ENCODE data around the gene LALBA.

LALBA gene

DNA sequence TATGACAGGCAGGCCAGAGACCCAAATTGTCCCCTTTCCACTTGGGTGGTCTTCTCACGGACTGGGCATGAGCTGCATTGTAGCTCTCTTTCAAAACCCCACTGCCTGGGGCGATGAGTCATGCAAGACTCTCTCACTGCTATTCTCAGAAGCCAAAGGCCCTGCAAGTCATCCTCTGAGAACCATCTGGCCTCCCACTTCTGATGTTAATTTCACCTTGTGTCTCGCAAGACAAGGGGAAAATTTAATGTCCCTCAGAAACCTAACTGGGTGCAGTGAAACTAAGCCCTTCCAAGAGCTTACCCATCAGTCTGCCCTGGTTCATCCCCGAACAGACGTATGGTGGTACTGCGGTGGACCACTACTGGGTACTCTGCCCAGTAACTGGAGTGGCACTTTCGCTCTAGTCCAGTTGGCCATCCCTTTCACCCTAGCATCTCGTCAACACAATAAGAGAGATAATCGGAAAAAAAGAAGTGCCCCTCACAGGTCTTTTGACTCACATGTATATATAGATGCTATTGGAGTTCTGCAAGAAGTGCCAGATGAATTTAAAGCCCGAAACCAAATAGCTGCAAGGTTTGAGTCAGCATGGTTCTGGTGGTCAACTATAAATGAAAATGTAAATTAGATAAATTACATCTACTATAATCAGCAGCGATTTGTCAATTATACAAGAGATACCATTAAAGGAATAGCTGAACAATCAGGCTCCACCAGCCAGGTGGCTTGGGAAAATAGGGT is 31.3 kb upstream of the LALBA start:
- peaks cover 15% of the 10 kb centered on the region for H3K9me3 ChIP-seq (ENCODE audit: severe bottlenecking)
- no peaks in the 10 kb centered on the region for H3K27me3 ChIP-seq (ENCODE audit: insufficient read depth, low read depth, severe bottlenecking)
- no peak for DNase-seq
- no peaks in the 10 kb centered on the region for H3K36me3 ChIP-seq
- no peak overlapping the region for H3K27ac ChIP-seq
- no peak overlapping the region for H3K4me3 ChIP-seq (ENCODE audit: low read depth, low read length)
- TF ChIP-seq, protein P1, sequence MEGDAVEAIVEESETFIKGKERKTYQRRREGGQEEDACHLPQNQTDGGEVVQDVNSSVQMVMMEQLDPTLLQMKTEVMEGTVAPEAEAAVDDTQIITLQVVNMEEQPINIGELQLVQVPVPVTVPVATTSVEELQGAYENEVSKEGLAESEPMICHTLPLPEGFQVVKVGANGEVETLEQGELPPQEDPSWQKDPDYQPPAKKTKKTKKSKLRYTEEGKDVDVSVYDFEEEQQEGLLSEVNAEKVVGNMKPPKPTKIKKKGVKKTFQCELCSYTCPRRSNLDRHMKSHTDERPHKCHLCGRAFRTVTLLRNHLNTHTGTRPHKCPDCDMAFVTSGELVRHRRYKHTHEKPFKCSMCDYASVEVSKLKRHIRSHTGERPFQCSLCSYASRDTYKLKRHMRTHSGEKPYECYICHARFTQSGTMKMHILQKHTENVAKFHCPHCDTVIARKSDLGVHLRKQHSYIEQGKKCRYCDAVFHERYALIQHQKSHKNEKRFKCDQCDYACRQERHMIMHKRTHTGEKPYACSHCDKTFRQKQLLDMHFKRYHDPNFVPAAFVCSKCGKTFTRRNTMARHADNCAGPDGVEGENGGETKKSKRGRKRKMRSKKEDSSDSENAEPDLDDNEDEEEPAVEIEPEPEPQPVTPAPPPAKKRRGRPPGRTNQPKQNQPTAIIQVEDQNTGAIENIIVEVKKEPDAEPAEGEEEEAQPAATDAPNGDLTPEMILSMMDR (IDR thresholded peaks at IDR 0.05; ENCODE audit: low read depth, low read length) = no peak

DNA sequence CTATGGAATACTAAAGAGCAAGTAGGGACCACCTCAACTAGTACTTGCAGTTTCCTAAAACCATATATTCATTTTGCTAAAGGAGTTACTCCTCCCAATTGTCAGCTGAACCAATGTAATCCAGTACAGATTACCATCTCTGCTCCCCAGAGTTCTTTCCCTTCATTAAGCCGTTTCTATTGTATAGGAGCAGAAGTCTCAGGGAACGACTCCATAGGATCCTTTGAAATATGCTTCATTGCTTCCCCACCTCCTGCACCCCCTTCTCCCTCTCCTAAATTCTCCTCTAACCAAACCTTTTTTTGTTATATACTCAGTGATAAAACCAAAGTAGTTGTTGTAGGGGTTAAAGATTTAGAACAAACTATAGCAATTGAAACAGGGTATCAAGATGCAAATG is 30.7 kb upstream of the LALBA start:
- no peak overlapping the region for H3K27ac ChIP-seq
- TF ChIP-seq, protein P1 (IDR thresholded peaks at IDR 0.05; ENCODE audit: low read depth, low read length) = no peak
- H3K9me3 ChIP-seq (ENCODE audit: severe bottlenecking) = peaks cover 15% of the 10 kb centered on the region
- H3K27me3 ChIP-seq (ENCODE audit: insufficient read depth, low read depth, severe bottlenecking) = no peaks in the 10 kb centered on the region
- no peak for DNase-seq
- H3K4me3 ChIP-seq (ENCODE audit: low read depth, low read length) = no peak overlapping the region
- no peaks in the 10 kb centered on the region for H3K36me3 ChIP-seq

GRCh38 chr12:48592591-48593086 is 22.8 kb upstream of the LALBA start:
- no peak overlapping the region for H3K27ac ChIP-seq
- TF ChIP-seq, protein P1 (IDR thresholded peaks at IDR 0.05; ENCODE audit: low read depth, low read length) = no peak
- peaks cover 6% of the 10 kb centered on the region for H3K9me3 ChIP-seq (ENCODE audit: severe bottlenecking)
- no peak overlapping the region for H3K4me3 ChIP-seq (ENCODE audit: low read depth, low read length)
- H3K27me3 ChIP-seq (ENCODE audit: insufficient read depth, low read depth, severe bottlenecking) = peaks cover 23% of the 10 kb centered on the region
- no peaks in the 10 kb centered on the region for H3K36me3 ChIP-seq
- no peak for DNase-seq

DNA sequence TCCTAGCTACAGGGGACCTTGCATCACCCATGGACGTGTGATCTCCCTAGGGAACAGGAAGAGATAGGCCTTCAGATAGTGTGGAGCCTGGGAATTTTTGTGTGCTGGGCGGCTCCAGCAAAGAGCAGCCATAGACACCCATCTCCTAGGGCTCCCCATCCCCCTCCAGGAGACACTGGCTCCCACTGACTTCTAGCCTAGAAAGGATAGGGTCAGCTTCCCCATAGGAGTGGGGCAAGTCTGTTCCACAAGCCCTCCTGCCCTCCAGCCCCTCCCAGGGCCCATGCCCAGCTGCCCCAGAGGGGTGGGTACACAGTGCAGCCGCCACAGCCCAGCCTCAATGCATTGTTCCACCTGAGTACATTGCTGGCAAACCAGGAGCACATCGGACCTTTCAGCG is 16.5 kb upstream of the LALBA start:
- Histone ChIP-seq H3K27ac (no peak overlapping the region), H3K27me3 (ENCODE audit: insufficient read depth, low read depth, severe bottlenecking) (peaks cover 17% of the 10 kb centered on the region), H3K36me3 (no peaks in the 10 kb centered on the region), H3K4me3 (ENCODE audit: low read depth, low read length) (no peak overlapping the region), H3K9me3 (ENCODE audit: severe bottlenecking) (no peaks in the 10 kb centered on the region)
- TF ChIP-seq, protein P1 (IDR thresholded peaks at IDR 0.05; ENCODE audit: low read depth, low read length) = no peak
- DNase-seq = no peak

DNA sequence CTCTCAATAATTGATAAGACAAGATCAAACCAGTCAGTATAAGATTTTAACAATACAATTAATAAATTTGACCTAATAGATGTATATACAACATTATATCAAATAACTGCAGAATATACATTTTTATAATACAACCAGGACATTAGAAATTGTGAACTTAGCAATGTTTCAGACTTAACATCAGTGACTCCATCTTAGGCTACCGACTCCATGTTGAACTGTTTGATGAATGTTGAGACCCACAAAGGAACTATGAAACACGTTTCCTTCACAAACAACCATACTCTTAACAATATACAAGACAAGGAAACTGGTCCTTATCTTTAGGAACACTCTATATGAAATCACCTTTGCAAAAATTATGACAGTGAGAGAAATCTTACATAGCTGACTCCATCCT is 13.9 kb upstream of the LALBA start:
- no peaks in the 10 kb centered on the region for H3K36me3 ChIP-seq
- no peak overlapping the region for H3K27ac ChIP-seq
- peaks cover 17% of the 10 kb centered on the region for H3K27me3 ChIP-seq (ENCODE audit: insufficient read depth, low read depth, severe bottlenecking)
- TF ChIP-seq, protein P1 (IDR thresholded peaks at IDR 0.05; ENCODE audit: low read depth, low read length) = no peak
- no peak overlapping the region for H3K4me3 ChIP-seq (ENCODE audit: low read depth, low read length)
- no peak for DNase-seq
- no peaks in the 10 kb centered on the region for H3K9me3 ChIP-seq (ENCODE audit: severe bottlenecking)

GRCh38 chr12:48580831-48581230 is 11.0 kb upstream of the LALBA start:
- H3K9me3 ChIP-seq (ENCODE audit: severe bottlenecking) = no peaks in the 10 kb centered on the region
- no peak overlapping the region for H3K27ac ChIP-seq
- no peaks in the 10 kb centered on the region for H3K36me3 ChIP-seq
- TF ChIP-seq, protein P1 (IDR thresholded peaks at IDR 0.05; ENCODE audit: low read depth, low read length) = no peak
- no peak for DNase-seq
- no peak overlapping the region for H3K4me3 ChIP-seq (ENCODE audit: low read depth, low read length)
- peaks cover 15% of the 10 kb centered on the region for H3K27me3 ChIP-seq (ENCODE audit: insufficient read depth, low read depth, severe bottlenecking)

All from WERI-Rb-1 (cell line).